Smooth muscle cell (in vitro differentiated cells): ENCODE results near the gene FSCN2. TPM values are rescaled to one million over a fixed set of nuclear protein-coding genes. Genes with fewer than 3 reads are reported as not detected.

Source experiments
- DNase-seq: peaks from one replicate; lab custom pipeline; 2025; ENCODE audit not compliant: unreplicated experiment; lab: John Stamatoyannopoulos, UW
- H2AFZ ChIP-seq: fragments of 200-600 bp; sonication (generic); 2 replicates; pipeline ENCODE4 v1.6.0; 2016; ENCODE audit warnings: antibody characterized with exemption, low read depth, mild to moderate bottlenecking
- H3F3A ChIP-seq: fragments of 200-600 bp; sonication (generic); 2 replicates; pipeline ENCODE4 v1.6.0; 2017; ENCODE audit warnings: antibody characterized with exemption, low read depth
- H3K27ac ChIP-seq: fragments of 200-600 bp; sonication (generic); 2 replicates; pipeline ENCODE4 v1.5.1; 2016; ENCODE audit warnings: low read depth, mild to moderate bottlenecking
- H3K27me3 ChIP-seq: fragments of 200-600 bp; sonication (generic); 2 replicates; pipeline ENCODE4 v1.6.1; 2016; ENCODE audit warnings: low read depth, mild to moderate bottlenecking
- H3K36me3 ChIP-seq: fragments of 200-600 bp; sonication (generic); 2 replicates; pipeline ENCODE4 v1.5.1; 2016; ENCODE audit warnings: low read depth
- H3K4me1 ChIP-seq: fragments of 200-600 bp; sonication (generic); 2 replicates; pipeline ENCODE4 v1.5.1; 2016; ENCODE audit warnings: low read depth
- H3K4me2 ChIP-seq: fragments of 200-600 bp; sonication (generic); 2 replicates; pipeline ENCODE4 v1.6.0; 2016; ENCODE audit warnings: mild to moderate bottlenecking
- H3K4me3 ChIP-seq: fragments of 200-600 bp; sonication (generic); 2 replicates; pipeline ENCODE4 v1.5.1; 2016; ENCODE audit warnings: mild to moderate bottlenecking
- H3K79me2 ChIP-seq: fragments of 200-600 bp; sonication (generic); 2 replicates; pipeline ENCODE4 v1.6.0; 2016; ENCODE audit warnings: low read depth, mild to moderate bottlenecking
- H3K9ac ChIP-seq: fragments of 200-600 bp; sonication (generic); 2 replicates; pipeline ENCODE4 v1.6.0; 2016; ENCODE audit warnings: low read depth
- H3K9me3 ChIP-seq: fragments of 200-600 bp; sonication (generic); replicated peaks from 2 replicates; pipeline ENCODE4 v1.5.1; 2016; ENCODE audit warnings: low read depth
- H4K20me1 ChIP-seq: fragments of 200-600 bp; sonication (generic); 2 replicates; pipeline ENCODE4 v1.6.0; 2016; ENCODE audit warnings: low read depth
- WGBS: methylation state at CpG from one replicate; pipeline ENCODE4 v1.1.7; 2016; ENCODE audit warnings: low lambda C conversion rate; 5-methylcytosine and 5-hydroxymethylcytosine counted together
- polyA plus RNA-seq: library from polyadenylated mRNA; unstranded; fragments of >200 nt; fragmentation: Nextera tagmentation; extraction: Ambion mirVana; gene quantifications from 2 replicates; pipeline ENCODE4 v1.2.1, GENCODE V29; 2016
- total RNA-seq: library from RNA; depleted of rRNA; stranded (reverse); fragments of >200 nt; gene quantifications from 2 replicates; pipeline ENCODE4 v1.2.3, GENCODE V29; 2014
- TF ChIP-seq, protein P1 (sequence below): fragments of 200-600 bp; sonication (generic); IDR thresholded peaks from 2 replicates; pipeline ENCODE4 v1.5.1; 2017; ENCODE audit warnings: borderline replicate concordance, mild to moderate bottlenecking, antibody characterized with exemption; ENCODE audit not compliant: insufficient read depth, poor library complexity, severe bottlenecking

The FSCN2 gene
- total and polyA plus RNA-seq, 2 experiments from 2014 or later: 0.63 to 0.72 TPM

DNA sequence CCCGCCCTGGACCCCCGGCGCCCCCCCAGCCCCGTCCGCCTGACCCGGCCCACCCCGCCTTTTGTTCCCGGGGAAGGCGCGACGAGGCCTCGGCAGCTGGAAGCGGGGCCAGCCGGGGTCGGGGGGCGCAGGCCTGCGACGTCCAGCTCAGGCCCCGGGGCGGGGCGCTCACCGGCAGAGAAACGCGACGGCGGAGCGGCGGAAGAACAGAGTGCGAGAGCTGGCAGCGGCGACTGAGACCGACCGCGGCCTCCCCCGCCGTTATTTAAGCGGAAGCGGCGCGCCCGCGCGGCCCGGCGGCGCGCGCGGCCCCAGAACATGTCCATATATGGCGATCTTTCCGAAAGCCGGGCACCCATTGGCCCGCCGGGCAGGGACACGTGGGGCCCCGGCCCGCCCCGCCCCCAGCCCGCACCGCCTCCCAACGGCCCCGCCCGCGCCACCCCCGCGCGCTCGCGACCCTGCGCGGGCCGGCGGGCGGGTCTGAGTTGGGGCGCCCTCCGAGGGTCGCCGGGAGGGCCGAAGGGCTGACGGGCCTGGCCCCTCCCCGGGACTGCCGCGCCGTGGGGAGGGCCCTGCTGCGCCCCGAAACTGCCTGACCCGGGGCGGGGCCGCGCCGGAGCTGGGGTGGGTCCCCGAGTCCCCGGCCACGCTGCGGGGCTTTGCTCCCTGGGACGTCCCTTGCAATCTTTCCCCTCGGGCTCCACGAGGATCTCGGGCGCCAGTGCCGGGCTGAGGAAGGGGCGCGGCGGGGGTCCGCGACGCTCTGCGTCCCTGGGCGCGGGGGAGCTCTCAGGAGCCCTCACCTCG is 15.4 kb upstream of the FSCN2 start, which contains the start of gene ACTG1:
ACTG1 (minus strand) TSS at position 238 of the 810 bp plus-strand sequence. CDS start 445 bp downstream, outside the sequence.
- Histone ChIP-seq H3K36me3 (peaks cover 3% of the 10 kb centered on the region), H4K20me1 (peaks cover 72% of the 10 kb centered on the region), H3K79me2 (peaks cover 62% of the 10 kb centered on the region), H3K4me3 (peak within 1 kb of the TSS; percentile 96), H3K27ac (peak within 1 kb of the TSS; percentile 92), H3K4me2 (peak within 1 kb of the TSS; percentile 99), H3K27me3 (no peaks in the 10 kb centered on the region), H3K9ac (peak within 1 kb of the TSS; percentile 75), H2AFZ (no peak within 1 kb of the TSS), H3F3A (peaks cover 57% of the 10 kb centered on the region), H3K9me3 (no peaks in the 10 kb centered on the region), H3K4me1 (peaks cover 31% of the 10 kb centered on the region)
- peak; percentile 80 for DNase-seq
- TF ChIP-seq, protein P1, sequence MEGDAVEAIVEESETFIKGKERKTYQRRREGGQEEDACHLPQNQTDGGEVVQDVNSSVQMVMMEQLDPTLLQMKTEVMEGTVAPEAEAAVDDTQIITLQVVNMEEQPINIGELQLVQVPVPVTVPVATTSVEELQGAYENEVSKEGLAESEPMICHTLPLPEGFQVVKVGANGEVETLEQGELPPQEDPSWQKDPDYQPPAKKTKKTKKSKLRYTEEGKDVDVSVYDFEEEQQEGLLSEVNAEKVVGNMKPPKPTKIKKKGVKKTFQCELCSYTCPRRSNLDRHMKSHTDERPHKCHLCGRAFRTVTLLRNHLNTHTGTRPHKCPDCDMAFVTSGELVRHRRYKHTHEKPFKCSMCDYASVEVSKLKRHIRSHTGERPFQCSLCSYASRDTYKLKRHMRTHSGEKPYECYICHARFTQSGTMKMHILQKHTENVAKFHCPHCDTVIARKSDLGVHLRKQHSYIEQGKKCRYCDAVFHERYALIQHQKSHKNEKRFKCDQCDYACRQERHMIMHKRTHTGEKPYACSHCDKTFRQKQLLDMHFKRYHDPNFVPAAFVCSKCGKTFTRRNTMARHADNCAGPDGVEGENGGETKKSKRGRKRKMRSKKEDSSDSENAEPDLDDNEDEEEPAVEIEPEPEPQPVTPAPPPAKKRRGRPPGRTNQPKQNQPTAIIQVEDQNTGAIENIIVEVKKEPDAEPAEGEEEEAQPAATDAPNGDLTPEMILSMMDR: no peak
- WGBS: under 1% methylated on average over 49 of the region's 111 CpGs

DNA sequence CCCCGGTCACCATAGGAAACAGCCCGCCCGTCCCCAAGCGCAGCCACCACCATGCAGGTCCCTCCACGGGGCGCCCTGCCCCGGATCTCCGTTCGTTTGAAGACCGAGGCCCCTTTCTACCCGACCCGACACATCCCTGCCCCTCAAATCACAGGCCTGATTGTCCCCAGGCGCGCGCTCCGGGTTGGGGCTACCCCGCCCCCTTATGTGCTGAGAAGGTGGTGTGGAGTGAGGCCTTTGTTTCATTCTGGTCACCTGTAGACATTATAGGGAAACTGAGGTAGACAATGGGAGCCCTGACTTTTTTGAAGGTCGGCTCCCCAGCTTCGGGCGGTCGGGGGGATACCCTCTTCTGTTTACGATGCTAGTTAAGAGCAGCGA is 14.8 kb upstream of the FSCN2 start:
- peaks cover 36% of the 10 kb centered on the region for H3K4me1 ChIP-seq
- no peak overlapping the region for H2AFZ ChIP-seq
- TF ChIP-seq, protein P1: no peak
- H3K79me2 ChIP-seq: peaks cover 65% of the 10 kb centered on the region
- H3K27me3 ChIP-seq: no peaks in the 10 kb centered on the region
- WGBS: under 1% methylated on average over 19 of the region's 23 CpGs
- DNase-seq: peak; percentile 66
- peak overlapping the region; percentile 61 for H3K4me3 ChIP-seq
- peak overlapping the region; percentile 92 for H3K27ac ChIP-seq
- no peaks in the 10 kb centered on the region for H3K9me3 ChIP-seq
- H3K4me2 ChIP-seq: peak overlapping the region; percentile 99
- H4K20me1 ChIP-seq: peaks cover 72% of the 10 kb centered on the region
- H3F3A ChIP-seq: peaks cover 59% of the 10 kb centered on the region
- peak overlapping the region; percentile 75 for H3K9ac ChIP-seq
- peaks cover 3% of the 10 kb centered on the region for H3K36me3 ChIP-seq

DNA sequence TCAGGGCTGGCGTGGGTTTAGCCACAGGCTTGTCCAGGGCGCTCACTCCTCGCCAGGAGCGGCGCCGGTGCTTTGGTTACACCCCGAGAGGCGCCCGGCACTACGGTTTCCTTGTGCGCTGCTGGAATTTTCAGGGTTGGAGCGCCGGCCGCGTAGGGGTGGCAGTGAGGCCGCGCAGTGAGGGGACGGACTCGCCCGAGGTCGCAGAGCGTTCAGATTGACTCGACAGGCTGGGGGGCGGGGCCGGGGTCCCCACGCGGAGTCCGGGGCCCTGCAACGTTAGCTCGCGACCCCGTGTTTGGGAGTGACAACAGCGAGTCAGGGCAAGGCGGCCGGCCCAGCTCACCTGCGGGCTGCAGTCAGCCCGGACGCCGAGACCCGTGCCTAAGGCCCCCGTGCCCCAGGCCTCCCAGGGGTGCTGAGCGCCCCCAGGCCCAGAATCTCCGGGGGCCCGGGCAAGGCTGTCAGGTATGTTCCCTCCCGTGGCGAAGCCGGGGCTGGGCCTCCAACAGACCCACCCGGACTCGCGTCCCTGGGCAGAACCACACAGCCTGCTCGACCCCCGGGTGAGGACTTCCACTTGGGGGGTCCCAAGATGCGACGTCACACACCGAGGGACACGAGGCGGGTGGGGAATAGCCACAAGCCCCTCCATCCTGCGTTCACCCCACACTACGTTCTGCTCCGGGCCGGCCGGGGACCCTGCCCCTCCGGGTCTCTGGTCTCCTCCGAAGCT is 14.3 kb upstream of the FSCN2 start:
- Histone ChIP-seq H3F3A (peaks cover 61% of the 10 kb centered on the region), H4K20me1 (peaks cover 72% of the 10 kb centered on the region), H3K4me2 (peak overlapping the region; percentile 99), H3K79me2 (peaks cover 64% of the 10 kb centered on the region), H3K36me3 (peaks cover 3% of the 10 kb centered on the region), H3K27me3 (no peaks in the 10 kb centered on the region), H3K9ac (peak overlapping the region; percentile 75), H3K4me1 (peaks cover 41% of the 10 kb centered on the region), H2AFZ (no peak overlapping the region), H3K4me3 (peak overlapping the region; percentile 61), H3K27ac (peak overlapping the region; percentile 92), H3K9me3 (no peaks in the 10 kb centered on the region)
- TF ChIP-seq, protein P1: no peak
- WGBS: under 1% methylated on average over 49 of the region's 64 CpGs
- peak; percentile 66 for DNase-seq
